ENCODE measurements around the gene MARCHF9. TPM values are rescaled to one million over a fixed set of nuclear protein-coding genes. Genes with fewer than 3 reads are reported as not detected.

Gene MARCHF9
- total RNA-seq, 1 donor = 2.6 TPM

DNA sequence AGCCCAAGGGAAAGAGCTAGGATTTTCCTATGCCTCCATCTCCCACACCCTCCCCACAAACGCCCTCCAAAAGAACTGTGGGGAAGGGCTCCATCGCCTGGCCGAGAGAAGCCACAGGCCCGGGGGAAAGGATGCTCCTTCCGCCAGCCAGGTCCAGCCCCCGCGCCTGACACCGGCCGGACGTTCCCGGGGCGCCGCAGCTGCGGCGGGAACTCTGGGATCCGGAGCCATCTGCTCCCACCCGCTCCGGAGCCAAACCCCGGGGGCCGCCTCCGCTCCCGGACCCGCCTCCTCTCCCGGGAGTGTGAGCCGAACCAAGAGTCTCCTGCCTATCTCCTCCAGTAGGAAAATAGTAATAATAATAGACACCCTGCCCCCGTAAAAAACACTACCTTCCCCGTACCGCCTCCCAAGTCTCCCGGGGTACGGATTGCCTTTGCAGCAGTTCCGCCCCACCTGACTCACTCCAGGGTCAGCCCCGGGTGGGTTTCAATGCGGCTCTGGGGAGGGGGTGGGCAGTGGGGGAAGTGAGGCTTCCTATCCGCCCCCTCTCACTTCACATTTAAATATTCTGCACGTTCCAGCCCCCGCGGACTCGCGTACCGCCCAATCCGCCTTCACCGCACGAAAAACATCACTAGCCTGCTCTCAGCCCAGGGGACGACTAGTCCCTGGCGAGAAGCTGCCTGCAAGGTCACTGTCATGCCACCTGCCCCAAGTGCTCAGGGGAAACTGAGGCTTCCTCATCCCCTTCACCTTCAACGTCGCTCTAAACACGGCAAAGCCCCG, 18.8 kb upstream of the MARCHF9 start:
- TF ChIP-seq, protein P1, sequence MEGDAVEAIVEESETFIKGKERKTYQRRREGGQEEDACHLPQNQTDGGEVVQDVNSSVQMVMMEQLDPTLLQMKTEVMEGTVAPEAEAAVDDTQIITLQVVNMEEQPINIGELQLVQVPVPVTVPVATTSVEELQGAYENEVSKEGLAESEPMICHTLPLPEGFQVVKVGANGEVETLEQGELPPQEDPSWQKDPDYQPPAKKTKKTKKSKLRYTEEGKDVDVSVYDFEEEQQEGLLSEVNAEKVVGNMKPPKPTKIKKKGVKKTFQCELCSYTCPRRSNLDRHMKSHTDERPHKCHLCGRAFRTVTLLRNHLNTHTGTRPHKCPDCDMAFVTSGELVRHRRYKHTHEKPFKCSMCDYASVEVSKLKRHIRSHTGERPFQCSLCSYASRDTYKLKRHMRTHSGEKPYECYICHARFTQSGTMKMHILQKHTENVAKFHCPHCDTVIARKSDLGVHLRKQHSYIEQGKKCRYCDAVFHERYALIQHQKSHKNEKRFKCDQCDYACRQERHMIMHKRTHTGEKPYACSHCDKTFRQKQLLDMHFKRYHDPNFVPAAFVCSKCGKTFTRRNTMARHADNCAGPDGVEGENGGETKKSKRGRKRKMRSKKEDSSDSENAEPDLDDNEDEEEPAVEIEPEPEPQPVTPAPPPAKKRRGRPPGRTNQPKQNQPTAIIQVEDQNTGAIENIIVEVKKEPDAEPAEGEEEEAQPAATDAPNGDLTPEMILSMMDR (IDR thresholded peaks at IDR 0.05; ENCODE audit: insufficient read depth, low read depth, low read length) = peak; percentile 46
- peak overlapping the region; percentile 3 for H3K4me3 ChIP-seq (ENCODE audit: low read depth, low read length)
- peak; percentile 37 for DNase-seq (ENCODE audit: low read depth)

DNA sequence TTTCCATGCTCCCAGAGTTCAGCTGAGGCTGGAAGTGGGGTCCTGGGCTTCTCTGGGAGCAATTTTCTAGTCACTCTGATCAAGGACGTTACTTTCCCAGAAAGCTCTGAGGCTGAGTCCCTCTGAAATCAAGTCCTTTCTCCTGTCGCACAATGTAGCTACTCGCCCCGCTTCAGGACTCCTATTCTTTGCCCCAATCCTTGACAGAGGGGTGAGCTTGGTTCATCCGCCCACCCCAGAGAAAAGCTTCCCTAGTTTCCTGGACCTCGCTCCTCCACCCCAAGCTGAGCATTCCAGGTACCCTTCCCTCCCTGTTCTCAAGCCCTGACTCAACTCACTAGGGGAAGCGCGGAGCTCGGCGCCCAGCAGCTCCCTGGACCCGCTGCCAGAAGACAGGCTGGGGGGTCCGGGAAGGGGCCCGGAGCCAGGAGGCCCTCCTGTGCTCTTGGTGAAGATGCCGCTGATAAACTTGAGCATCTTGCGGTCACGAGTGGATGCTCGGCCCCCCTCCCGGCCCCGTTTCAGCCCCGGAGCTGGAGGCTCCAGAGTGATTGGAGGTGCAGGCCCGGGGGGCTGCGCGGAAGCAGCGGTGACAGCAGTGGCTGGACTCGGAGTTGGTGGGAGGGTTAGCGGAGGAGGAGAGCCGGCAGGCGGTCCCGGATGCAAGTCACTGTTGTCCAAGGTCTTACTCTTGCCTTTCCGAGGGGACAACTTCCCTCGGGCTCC, 18.0 kb upstream of the MARCHF9 start:
- TF ChIP-seq, protein P1 (IDR thresholded peaks at IDR 0.05; ENCODE audit: insufficient read depth, low read depth, low read length) = no peak
- no peak for DNase-seq (ENCODE audit: low read depth)
- H3K4me3 ChIP-seq (ENCODE audit: low read depth, low read length) = no peak overlapping the region

DNA sequence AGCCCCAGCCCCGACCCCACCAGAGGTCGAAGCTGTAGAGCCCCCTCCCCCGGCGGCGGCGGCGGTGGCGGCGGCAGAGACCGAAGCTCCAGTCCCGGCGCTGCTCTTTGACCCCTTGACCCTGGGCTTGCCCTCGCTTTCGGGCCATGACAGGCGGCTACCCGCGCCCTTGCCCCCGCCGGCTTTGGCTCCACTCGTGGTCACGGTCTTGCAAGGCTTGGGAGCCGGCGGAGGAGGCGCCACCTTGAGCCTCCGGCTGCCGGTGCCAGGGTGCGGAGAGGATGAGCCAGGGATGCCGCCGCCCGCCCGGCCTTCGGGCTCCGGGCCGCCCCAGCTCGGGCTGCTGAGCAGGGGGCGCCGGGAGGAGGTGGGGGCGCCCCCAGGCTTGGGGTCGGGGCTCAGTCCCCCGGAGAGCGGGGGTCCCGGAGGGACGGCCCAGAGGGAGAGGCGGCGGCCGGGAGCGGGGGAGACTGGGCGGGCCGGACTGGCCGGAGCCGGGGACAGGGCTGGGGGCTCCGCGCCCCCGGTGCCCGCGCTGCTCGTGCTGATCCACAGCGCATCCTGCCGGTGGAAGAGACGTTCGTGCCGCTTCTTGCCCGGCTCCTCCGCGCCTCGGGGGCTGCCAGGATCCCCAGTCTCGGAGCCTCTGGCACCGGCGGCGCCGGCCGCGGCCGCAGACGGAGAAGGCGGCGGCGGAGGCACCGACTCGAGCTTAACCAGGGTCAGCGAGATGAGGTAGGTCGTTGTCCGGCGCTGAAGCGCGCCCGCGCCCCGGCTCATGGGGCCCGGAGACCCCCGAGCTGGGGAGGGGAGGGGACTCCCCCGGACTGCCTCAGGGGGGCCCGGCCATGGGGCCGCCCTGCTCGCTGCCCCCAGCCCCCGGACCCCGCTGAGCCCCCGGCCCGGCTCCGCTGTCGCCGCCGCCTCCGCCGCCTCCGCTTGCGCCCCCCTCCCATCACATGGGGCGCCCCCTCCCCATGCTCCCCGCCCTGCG, 17.1 kb upstream of the MARCHF9 start:
- DNase-seq (ENCODE audit: low read depth) = no peak
- peak overlapping the region; percentile 15 for H3K4me3 ChIP-seq (ENCODE audit: low read depth, low read length)
- TF ChIP-seq, protein P1 (IDR thresholded peaks at IDR 0.05; ENCODE audit: insufficient read depth, low read depth, low read length) = no peak

DNA sequence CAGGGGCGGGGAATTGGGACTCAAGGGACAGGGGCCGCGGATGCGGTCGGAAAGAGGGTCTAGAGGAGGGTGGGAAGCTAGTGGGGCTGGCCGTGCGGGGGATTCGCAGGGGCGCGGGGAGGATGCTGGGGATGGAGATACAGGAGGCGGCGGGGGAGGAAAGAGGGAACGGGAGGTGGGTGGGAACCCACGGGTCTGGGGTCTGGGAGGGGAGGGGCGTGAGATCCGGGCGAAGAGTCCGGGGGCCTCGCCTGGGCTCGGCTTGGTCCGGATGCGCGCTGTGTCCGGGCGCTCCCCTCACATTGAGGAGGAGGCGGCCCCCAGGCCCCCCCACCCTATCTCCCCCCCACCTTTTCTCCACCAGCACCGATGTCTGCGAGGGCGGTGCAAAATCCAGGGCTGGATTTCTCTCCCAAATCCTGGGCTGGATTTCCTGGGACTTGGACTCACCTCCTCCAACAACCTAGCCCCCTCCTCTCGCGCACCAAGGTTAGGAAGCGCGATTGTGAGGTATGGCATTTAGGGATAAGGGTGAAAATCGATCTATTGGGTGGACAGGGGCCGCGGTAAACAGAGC, 16.2 kb upstream of the MARCHF9 start, which contains the start of gene AGAP2:
AGAP2 (minus strand) TSS at position 82 of the 577 bp plus-strand sequence. CDS start 496 bp downstream, outside the sequence.
- peak within 1 kb of the TSS; percentile 15 for H3K4me3 ChIP-seq (ENCODE audit: low read depth, low read length)
- TF ChIP-seq, protein P1 (IDR thresholded peaks at IDR 0.05; ENCODE audit: insufficient read depth, low read depth, low read length) = no peak
- DNase-seq (ENCODE audit: low read depth) = no peak

DNA sequence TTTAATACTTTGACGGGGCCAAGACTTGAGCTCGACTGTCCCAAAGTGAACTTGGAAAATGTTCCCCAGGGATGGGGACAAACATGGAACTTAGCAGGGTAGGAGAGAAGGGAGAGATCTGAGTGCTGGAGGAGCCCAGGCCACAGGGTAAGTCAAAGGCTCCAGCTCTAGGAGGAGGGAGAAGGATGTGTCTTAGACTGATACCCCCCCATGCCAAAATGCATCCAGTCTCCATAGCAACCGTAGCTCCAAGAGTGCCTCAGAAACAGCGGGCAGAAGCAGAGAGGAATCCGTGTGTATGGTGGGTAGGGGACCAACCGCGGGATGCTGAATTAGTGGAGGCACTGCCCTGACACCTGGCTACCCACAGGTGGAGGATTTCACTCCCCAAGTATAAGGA, 15.5 kb upstream of the MARCHF9 start:
- no peak for DNase-seq (ENCODE audit: low read depth)
- no peak overlapping the region for H3K4me3 ChIP-seq (ENCODE audit: low read depth, low read length)
- TF ChIP-seq, protein P1 (IDR thresholded peaks at IDR 0.05; ENCODE audit: insufficient read depth, low read depth, low read length) = no peak
